ENCODE measurements around the gene GALNT2. TPM values are rescaled to one million over a fixed set of nuclear protein-coding genes. Genes with fewer than 3 reads are reported as not detected.

Gene GALNT2
- polyA plus RNA-seq, 10 donors, result 59.2 to 77.0 (median 69.3) TPM

DNA sequence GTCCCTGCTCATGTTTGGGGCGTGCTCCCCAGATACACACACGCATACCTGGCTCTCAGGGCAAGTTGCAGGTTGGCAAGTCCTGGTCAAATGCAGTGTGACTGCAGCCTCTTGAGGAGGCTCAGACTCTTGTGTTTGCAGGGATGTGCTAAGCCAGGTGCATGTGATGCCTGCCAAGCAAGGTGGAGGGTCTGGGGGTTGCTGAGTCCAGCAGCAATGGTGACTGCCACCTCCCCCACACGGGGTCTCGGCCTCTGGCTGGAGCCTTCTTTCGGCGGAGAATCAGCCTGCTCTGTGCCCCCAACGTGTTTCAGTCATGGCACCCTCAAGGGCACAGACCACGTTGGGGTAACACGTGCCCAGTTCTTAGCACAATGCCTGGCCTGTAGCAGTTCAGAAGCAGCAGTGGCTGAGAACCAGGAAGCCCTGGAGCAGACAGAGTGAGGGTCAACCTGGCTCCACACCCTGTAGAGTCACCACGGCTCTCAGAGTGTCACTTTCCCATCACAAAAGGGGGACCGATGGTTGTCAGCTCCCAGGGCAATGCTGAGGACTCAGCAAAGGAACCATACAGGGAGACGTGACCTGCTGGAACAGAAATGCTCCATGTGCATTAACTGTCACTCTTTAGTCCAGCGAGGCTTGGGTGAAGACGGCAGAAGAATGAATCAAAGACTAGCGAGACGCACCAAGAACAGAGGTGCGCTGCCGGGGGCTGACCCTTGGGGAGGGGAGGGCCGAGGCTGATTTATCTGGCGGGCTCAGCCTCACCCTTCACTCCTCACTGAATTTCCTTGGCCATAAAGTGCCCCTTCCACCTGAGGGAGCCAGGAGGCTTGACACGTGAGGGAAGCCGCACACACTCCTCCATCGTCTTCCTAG lies 250.1 kb downstream of the GALNT2 start:
- DNase-seq, result no peak

DNA sequence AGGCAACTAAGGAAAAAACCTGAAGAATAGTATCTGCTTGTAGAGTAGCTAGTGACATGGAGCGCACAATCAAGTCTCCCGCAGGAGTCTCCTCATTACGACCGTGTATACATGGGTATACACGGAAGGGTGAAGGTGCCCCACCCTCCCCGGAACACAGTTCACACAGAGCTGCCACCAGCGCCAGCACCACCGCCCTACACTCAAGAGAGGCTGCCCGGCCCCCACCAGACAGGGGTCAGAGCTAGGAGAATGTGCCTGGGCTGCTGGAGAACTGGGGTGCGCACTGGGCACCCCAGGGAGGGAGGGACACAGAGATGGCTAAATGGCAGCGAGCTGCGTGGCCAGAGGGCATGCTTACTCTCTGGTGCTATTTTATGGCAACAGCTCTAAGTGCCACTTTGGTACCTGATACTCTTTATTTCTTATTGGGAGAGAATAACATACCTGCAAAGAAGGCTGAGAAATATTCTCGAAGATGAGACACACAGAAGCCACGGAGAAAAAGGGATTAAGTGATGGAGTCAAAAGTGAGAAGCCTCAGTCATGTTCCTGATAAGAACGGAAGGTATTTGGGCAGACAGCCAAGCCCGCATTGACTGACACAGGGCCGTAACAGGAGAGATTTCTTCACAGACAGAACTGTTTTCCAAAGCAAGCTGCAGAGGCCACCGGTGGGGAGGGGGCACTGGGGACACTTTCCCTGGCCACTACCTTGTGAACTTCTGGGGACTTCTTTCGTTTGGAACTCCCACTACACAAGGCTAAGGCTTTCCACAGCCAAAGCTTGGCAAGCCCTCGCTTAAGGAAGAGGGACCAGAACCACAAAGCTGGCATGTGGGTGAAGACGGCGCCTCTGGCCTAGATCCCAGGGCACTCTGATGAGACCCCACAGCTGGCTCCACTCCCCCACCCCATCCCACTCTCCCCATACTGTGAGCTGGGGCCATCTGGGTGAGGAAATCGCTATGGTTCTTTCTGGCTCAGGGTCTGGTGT lies 251.1 kb downstream of the GALNT2 start:
- no peak for DNase-seq

DNA sequence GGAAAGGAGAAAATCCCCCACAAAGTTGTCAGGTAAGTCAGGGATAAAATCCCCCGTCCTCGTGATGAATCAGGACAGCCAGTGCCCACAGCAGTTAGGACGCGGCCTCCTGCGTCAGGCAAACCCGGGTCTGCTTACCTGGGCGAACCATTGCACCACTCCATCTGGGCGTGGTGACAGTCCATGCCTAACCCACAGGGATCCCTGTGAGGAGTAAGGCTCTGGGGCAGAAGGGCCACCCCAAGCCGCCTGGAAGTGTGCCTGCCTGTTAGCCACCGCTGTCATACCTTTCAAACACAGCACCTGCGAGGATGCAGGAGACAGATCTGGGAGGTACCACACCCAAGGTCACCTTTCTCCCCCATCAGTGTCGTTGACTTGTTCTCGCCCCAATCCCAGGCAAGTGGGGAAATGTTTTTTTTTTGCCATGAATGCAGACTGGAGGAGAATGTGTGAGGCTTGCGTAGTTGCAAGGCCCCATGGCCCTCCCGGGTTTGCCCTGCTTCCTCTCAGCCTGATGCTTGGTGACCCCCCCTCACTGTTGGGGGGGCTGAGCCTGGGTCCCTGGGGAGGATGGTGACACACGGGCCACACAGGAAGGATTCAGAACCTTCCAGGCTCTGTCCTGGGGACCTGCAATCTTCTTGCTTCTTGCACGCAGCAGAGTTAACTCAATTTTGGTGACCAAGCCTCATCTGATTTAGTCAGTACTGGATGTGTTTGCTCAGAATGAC lies 252.1 kb downstream of the GALNT2 start:
- DNase-seq, result no peak

DNA sequence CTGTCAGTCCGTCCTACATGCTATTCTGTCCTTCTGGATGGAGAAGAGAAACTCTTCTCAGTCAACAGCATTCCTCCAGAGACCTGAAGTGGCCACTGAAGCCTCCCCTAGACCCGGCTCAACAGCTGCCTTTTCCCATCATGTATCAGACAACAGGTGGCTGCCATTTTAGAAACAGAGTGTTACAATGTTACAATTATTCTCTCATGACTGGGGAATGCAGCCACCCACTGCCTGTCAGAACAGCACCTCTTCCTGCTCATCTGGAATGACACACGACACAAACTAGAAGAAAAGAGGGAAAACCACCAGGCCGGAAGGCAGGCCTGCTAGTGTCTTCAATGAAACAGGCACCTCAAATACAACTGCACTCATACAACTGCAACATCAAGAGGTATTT lies 253.8 kb downstream of the GALNT2 start:
- DNase-seq, result peak; percentile 56 to 71 (median 58)

DNA sequence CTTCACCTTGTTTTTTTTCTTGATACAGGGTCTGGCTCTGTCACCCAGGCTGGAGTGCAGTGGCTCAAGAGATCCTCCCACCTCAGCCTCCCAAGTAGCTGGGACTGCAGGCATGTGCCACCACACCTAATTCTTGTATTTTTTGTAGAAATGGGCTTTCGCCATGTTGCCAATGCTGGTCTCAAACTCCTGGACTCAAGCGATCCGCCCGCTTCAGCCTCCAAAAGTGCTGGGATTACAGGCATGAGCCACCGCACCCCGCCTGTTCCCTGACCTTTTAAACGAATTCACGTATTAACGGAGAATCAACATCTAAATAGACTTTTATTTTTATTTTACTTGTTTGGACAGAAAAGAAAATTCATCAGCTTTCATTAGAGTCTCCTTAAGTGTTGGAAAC lies 254.3 kb downstream of the GALNT2 start:
- DNase-seq, result no peak

DNA sequence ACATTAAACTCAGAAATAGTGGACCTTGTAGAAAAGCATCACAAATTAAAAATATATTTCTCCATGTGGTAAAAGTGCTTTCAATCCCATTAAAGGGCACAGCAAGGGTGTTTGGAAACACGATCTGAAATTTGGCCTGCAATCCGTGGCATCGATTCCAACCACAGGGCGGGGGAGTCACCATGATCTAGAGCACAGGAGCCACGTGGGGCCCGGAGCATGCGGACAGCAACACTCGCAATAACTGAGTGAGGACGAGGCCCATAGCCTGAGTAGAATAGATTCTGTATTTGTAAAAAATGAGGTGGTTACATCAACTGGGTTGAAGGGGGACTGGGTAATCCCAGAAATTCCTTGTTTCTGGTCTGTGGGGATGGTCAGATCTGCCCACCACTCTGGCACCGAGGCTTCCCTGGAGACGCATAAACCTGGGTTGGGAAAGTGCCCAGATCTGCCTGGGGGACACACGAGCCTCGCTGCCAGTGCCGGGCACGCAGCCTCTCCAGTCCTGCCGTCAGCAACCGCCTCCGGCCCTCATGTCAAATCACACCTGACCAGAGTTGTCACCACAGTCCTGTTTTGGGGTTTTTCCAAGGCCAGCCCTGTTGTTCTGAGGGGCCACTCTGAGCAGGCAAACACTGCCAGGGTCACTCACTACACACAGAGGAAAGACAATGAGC lies 254.8 kb downstream of the GALNT2 start:
- DNase-seq, result peak in 2 of 3 donors; percentile 21 to 49

DNA sequence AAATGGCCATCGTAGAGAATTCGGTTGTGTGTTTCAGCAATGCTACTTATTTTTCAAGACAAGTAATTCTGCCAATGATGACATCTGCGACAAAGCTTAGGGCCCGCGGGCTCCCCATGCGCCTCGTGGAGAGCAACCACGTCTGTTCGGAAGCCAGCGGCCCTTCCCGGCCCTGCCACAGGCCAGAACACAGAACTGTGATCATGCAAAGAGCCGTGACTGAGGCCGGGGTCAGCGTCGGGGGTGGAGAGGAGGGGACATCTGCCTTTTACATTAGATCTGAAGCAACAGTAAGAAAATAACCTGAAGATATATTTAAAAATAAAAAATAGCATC lies 255.4 kb downstream of the GALNT2 start:
- DNase-seq, result no peak

DNA sequence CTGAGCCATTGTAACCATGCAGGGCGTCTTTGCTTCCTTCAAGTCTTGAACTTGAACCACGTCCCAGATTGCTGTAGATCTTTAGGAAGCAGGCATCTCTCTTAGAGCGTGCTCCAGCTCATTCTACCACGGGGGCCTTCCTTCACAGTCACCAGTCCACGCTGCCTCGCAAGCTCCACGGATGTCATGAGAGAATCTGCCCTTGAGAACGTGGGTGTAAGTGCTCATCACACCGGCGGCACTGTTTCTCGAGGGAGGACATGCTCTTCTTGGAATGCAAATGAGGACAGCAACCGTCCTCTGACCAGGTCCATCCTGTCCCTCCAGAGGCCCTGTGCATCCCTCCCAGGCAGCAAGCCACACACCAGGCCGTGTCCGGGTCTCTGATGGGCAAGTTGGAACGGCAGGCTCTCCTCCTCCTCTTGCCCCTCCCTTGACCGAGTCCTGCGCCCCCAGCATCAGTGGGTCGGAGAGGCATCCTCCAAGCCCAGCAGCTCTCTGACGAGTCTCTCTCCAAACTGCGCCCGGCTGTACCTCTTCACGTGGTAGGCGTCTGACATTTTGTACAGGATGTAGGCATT lies 256.0 kb downstream of the GALNT2 start:
- no peak for DNase-seq

DNA sequence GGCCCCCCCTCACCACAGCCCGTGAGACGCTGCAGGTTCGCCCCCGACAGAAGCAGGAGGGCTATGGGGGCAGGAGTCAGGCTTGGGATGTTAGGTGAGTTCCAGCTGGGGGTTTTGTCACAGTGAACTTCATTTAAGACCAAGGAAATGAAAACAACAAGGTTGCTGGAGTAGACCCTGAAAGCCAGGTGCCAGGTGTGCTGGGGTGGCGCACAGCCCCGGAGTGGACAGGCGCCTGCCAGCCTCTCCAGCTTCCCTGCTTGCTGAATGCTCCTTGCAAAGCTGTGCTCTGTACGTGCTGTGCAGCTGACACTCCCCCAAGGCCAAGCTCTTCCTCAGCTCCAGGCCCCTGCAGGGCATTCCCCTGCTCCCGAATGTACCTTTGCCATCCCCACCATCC lies 256.6 kb downstream of the GALNT2 start:
- no peak for DNase-seq

DNA sequence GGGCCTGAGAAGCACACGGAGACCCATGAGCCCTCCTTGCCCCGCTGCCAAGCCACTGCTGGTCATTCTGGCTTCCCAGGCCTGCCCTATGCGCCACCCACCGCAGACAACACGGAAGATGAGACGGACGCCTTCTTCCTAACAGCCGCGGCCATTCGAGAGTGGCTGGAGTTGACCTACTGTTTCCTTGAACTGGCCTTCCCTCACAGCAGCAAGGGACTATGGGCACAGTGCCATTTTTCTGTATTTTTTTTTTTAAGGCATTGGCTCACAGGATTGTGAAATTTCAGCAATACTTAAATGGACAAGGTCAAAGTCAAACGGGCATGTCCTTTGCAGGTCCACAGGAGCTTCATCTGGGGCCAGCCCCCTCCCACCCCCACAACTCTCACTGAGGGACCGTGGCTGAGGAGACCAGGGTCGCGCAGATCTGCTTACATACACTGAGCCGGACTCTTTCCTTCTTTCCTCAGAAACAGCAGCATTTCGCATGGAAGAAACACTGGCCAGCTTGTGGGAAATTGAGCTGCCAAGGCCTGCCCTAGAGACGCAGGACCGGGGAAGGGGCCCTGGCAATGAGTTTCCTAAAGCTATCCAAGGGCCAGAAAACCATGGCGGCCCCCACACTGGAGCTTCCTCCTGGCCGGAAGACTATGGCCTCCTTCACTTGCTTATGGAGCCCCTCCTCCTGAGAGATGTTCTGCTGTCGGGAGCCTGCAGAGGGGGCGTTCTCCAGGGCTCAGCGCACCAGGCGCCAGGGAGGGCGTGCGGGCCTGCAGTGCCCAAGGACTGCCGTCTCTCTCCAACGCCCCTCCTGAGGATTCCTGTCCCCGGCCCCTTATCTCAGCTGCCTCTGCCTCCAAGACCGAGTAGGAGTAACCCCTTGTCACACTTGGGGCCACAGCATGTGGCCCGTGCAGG lies 260.2 kb downstream of the GALNT2 start:
- DNase-seq, result peak in 1 of 3 donors; percentile 51

DNA sequence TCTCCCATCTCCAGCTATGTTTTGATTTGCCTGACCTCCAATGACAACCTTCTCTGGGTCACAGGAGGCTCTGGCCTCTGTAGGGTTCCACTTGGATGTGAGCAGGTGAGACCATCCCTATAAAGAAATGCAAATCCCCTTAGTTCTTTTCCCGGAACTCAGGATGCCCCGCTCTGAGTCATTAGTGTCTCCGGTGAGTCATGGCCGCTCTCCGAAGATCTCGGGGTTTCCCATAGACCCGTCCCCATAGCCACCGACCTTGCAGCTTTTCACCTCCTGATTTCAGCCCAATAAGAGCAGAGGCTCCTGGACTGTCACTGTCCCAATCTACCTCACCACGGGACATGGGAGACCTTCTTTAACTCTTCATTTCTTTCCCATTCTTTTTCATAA lies 260.9 kb downstream of the GALNT2 start:
- DNase-seq, result no peak

DNA sequence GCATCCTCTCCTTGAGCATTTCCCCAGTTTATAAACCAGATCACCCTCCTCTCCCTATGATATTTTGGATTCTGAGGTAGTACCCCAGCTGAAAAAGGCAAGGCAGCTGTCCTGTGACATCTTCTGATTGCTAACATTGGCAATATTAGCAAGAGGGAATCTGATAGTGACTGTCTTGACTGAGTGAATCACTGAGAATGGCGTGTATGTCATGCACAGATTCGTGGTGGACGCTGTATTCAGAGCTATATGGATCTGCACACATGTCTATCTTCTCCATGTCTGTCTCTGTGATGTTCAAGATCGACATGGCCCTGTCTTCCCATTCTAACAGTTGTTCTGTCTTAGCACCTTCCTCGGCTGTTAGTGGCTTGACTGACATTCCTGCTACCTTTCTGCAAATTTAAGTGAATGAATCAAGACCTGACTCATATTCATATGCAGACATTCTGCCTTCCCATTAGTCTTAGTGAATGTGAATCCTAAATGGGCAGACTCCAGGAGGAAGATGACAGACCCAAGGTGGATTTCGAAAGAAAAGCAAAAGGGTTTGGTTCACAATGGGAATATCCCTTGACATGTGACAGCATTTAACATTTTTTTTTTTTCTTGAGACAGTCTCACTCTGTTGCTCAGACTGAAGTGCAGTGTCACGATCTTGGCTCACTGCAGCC lies 261.4 kb downstream of the GALNT2 start:
- no peak for DNase-seq

DNA sequence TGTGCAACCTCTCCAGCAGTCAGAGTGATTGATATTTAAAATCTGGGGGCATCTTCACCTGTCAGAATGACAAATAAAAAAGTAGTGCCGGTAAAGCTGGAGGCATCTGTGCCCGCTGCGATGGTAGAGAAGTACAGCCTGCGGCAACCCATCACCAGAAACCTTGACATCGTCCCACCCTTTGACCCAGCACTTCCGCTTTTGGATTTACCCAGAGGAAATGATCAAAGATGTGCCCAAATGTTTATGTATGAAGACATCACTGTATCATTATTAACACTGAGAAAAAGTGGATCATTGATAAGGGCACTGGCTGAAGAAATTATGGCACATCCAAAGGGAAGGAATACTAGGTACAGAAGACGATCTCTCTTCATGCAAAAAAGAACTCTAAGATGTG lies 263.1 kb downstream of the GALNT2 start:
- DNase-seq, result no peak
